Mucosa of stomach (tissue), 1 donor: ENCODE results near the gene MTHFR.

ENCODE experiments used
- H3K27me3 ChIP-seq: one replicate; pipeline ENCODE4 v1.7.0; 2013; ENCODE audit warnings: mild to moderate bottlenecking, low read length; ENCODE audit not compliant: control insufficient read depth, insufficient read depth
- H3K36me3 ChIP-seq: one replicate; pipeline ENCODE4 v1.7.0; 2013; ENCODE audit warnings: low read length; ENCODE audit not compliant: control insufficient read depth, insufficient read depth
- H3K4me1 ChIP-seq: one replicate; pipeline ENCODE4 v1.7.0; 2013; ENCODE audit warnings: mild to moderate bottlenecking, low read length; ENCODE audit not compliant: control insufficient read depth, insufficient read depth
- H3K4me3 ChIP-seq: one replicate; pipeline ENCODE4 v1.7.0; 2013; ENCODE audit warnings: low read length
- H3K9ac ChIP-seq: one replicate; pipeline ENCODE4 v1.7.0; 2013; ENCODE audit warnings: mild to moderate bottlenecking, low read length, moderate library complexity
- H3K9me3 ChIP-seq: one replicate; pipeline ENCODE4 v1.7.0; 2013; ENCODE audit warnings: mild to moderate bottlenecking, low read length, moderate library complexity; ENCODE audit not compliant: control insufficient read depth
- donor health status: Pancreatic carcinoma.

Gene MTHFR

GRCh38 chr1:11752359-11753088 lies 53.2 kb downstream of the MTHFR start:
- Histone ChIP-seq H3K36me3 (no peaks in the 10 kb centered on the region), H3K27me3 (no peaks in the 10 kb centered on the region)

DNA sequence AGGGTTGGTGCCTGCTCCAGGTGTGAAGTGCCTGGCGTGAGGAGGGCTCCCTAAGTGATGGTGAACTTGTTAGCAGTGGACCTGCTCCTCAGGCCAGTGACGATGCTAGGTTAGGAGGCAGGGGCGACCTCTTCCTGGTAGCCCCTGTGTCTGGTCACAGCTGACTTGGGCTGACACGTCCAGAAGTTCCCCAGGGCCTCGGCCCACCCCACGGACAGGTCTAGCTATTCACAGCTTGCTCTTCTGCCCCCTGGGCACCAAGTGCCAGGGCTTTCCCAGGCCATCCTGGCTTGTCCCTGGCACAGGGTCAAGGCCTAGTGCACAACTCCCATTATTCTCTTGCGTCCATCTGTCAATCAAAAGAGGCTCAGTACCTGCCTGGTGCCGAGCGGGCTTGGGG lies 54.7 kb downstream of the MTHFR start:
- Histone ChIP-seq H3K9me3 (no peaks in the 10 kb centered on the region), H3K4me3 (no peak overlapping the region), H3K36me3 (no peaks in the 10 kb centered on the region), H3K4me1 (peaks cover 8% of the 10 kb centered on the region), H3K9ac (no peak overlapping the region), H3K27me3 (no peaks in the 10 kb centered on the region)

More at GRCh38 chr1:11752359-11753088, 53.2 kb downstream of the MTHFR start:
- H3K9me3 ChIP-seq = no peaks in the 10 kb centered on the region
- H3K4me3 ChIP-seq = no peak overlapping the region
- no peaks in the 10 kb centered on the region for H3K4me1 ChIP-seq
- no peak overlapping the region for H3K9ac ChIP-seq

- Histone ChIP-seq H3K36me3 (no peaks in the 10 kb centered on the region), H3K4me3 (no peak overlapping the region), H3K27me3 (no peaks in the 10 kb centered on the region), H3K4me1 (peaks cover 13% of the 10 kb centered on the region), H3K9ac (no peak overlapping the region), H3K9me3 (no peaks in the 10 kb centered on the region)
Measured at GRCh38 chr1:11749996-11750395, 55.8 kb downstream of the MTHFR start.

- Histone ChIP-seq H3K4me1 (peaks cover 13% of the 10 kb centered on the region), H3K9ac (no peak overlapping the region), H3K36me3 (no peaks in the 10 kb centered on the region), H3K9me3 (no peaks in the 10 kb centered on the region), H3K4me3 (no peak overlapping the region), H3K27me3 (no peaks in the 10 kb centered on the region)
Measured at GRCh38 chr1:11749203-11749689, 56.5 kb downstream of the MTHFR start.

GRCh38 chr1:11748294-11749202 lies 57.2 kb downstream of the MTHFR start:
- H3K9ac ChIP-seq = no peak overlapping the region
- H3K27me3 ChIP-seq = no peaks in the 10 kb centered on the region
- H3K36me3 ChIP-seq = no peaks in the 10 kb centered on the region

DNA sequence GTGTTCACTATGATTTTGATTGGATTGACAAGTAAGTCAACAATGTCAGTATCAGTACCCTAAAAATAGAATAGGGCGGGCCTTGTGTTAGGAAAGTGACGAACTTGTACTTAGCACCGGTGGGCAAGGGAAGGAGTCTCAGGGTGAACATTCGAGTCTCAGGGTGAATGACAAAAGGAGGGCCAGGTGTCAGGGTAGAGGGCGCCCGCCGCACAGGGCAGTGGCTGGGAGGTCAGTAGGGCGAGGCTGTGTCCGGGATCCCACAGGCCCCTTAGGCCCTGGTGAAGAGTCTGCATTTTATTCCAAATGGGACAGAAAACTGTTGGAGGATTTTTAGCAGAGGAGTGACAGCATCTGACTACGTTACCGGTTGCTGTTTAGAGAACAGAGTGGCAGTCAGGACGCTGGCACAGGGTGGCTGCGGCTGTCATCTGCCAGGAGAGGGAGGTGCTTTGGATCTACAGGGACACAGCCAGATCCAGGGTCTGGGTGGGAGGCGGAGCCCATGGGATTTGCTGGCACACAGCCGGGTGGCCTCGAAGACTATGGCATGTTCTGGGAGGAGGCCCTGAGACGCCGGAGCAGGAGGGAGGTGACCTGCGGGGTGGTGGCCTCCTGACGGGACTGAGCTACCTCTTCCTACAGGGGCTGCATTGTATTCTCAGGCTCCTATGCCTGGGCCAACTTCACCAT lies 58.8 kb downstream of the MTHFR start:
- Histone ChIP-seq H3K4me3 (no peak overlapping the region), H3K4me1 (peaks cover 13% of the 10 kb centered on the region), H3K9me3 (no peaks in the 10 kb centered on the region), H3K27me3 (no peaks in the 10 kb centered on the region), H3K36me3 (no peaks in the 10 kb centered on the region), H3K9ac (no peak overlapping the region)

More at GRCh38 chr1:11748294-11749202, 57.2 kb downstream of the MTHFR start:
- Histone ChIP-seq H3K4me3 (no peak overlapping the region), H3K9me3 (no peaks in the 10 kb centered on the region), H3K4me1 (peaks cover 13% of the 10 kb centered on the region)

DNA sequence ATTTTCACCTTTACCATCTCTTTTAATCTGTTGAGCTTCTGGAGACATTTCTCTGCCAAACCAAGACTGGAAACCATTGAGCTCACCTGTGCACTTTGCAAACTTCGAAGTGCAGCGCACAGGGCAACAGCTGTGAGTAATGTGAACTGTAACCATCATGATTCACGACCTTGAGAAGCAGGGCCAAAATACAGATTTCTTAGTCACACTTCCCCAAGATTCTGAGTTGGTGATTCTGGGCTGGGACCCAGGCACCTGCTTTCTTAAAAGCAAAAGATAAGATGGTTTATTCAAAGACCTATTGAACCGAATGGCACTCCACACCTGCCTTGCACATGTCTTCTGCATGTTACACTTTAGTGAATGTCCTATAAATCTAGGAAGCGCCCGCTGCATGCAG lies 59.7 kb downstream of the MTHFR start:
- no peak overlapping the region for H3K4me3 ChIP-seq
- no peaks in the 10 kb centered on the region for H3K9me3 ChIP-seq
- peaks cover 13% of the 10 kb centered on the region for H3K4me1 ChIP-seq
- no peak overlapping the region for H3K9ac ChIP-seq
- no peaks in the 10 kb centered on the region for H3K27me3 ChIP-seq
- H3K36me3 ChIP-seq = no peaks in the 10 kb centered on the region

DNA sequence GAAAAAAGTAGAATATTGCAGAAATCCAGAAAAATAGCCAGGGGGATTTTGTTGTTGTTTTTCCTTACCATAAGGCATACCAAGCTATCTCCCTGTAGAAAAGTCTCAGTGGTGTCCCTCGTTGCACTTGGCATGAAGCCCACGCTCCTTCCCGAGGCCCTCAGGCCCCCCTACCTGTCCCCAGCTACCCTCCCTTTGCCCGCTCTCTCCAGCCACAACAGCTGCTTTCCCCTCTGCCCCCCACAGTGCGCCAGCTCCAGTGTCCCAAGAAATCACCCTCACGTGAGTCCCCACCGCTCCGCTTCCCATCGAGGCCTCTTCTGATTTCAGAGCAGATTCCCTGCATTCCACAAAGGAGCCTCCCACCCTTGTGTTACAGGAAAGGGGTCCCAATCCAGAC lies 61.5 kb downstream of the MTHFR start:
- H3K9me3 ChIP-seq = no peaks in the 10 kb centered on the region
- no peaks in the 10 kb centered on the region for H3K27me3 ChIP-seq
- no peaks in the 10 kb centered on the region for H3K36me3 ChIP-seq
- no peak overlapping the region for H3K4me3 ChIP-seq
- no peak overlapping the region for H3K9ac ChIP-seq
- peaks cover 13% of the 10 kb centered on the region for H3K4me1 ChIP-seq

GRCh38 chr1:11741919-11742558 lies 63.7 kb downstream of the MTHFR start:
- Histone ChIP-seq H3K4me1 (peaks cover 18% of the 10 kb centered on the region), H3K4me3 (no peak overlapping the region), H3K9ac (no peak overlapping the region), H3K9me3 (no peaks in the 10 kb centered on the region), H3K36me3 (no peaks in the 10 kb centered on the region), H3K27me3 (no peaks in the 10 kb centered on the region)

DNA sequence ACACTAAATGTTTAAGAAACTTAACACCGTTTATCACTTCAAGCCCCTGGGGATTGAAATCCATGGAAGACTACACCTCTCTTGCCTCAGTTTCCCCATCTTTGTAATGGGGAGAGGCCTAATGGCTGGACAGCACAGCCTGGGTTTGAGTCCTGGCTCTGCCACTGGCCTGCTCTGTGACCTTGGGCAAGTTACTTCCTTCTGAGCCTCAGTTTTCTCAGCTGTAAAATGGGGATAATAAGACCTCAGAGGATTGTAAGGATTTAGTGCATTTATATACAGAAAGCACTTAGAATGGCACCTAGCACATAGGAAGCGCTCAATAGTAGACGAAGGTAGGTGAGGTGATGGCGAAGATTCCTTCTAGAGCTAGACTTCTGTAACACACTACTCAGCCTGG lies 64.3 kb downstream of the MTHFR start:
- Histone ChIP-seq H3K4me1 (peaks cover 18% of the 10 kb centered on the region), H3K27me3 (no peaks in the 10 kb centered on the region), H3K4me3 (no peak overlapping the region), H3K9ac (no peak overlapping the region), H3K9me3 (no peaks in the 10 kb centered on the region), H3K36me3 (no peaks in the 10 kb centered on the region)

DNA sequence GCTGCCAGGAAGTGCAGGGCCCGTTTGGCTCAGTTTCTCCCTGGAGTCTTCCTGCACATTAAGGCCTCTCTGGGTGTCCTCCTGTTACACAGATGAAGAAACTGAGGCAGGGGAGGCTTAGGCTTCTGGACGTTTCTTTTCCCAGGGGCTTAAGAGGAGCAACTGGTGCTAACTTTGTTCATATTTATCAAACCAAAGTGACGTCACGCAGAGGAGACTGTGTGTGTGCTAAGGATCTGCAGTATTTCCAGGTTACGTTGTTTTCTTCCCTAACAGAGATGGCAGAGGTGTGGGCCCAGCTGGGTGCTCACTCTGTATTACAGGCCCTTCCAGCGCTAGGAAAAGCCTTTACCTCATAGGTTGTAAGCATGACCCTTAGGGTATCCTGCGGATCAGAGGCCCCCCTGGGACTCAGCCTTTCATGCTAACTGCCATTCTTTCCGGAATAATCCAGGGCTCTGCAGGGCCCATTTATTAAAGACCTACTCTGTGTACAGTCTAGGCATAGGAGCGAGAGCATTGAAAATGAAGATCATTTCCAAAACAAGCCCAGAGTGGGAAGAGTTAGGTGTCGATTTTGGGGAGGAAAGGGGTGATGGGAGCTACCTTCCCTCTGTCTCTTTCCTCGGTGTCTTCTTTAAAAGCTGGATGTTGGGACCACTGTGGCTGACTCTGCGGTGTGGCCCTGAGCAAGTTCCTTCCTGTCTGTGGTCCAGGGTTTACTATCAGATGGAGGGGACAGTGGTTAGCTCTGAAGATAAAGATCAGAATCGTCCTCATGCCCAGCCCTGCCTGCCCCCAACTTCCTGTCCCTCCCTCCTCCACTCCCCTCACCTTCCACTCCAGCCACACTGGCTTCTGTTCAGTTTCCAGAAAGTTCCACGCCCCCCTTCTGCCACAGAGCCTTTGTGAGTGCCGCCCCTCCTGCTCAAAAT lies 65.2 kb downstream of the MTHFR start:
- Histone ChIP-seq H3K9me3 (no peaks in the 10 kb centered on the region), H3K4me3 (no peak overlapping the region), H3K9ac (no peak overlapping the region), H3K36me3 (no peaks in the 10 kb centered on the region), H3K27me3 (no peaks in the 10 kb centered on the region), H3K4me1 (peaks cover 12% of the 10 kb centered on the region)
